Measurements from ENCODE around the gene EIPR1. TPM values are rescaled to one million over a fixed set of nuclear protein-coding genes. Genes with fewer than 3 reads are reported as not detected.

The EIPR1 gene
- total RNA-seq, 1 donor from 2014 or later: 35.9 TPM

DNA sequence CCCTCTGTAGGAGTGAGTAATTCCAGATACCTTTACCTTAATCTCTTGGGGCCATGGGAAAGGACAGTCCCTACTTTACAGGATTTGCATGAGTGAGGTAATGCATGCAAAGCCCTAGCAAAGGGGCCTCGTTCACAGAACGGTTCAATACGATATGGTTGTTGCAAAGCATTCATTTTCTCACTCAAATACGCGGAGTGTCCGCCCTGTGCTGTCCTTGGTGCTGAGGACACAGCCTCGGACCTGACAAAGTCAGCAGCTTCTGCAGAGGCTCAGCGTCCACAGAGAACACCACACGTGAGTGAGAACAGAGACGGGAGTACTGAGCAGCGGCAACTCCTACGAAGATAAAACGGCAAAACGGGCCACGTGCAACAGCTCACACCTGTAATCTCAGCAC, 125.7 kb downstream of the EIPR1 start:
- peaks cover 35% of the 10 kb centered on the region for H3K36me3 Mint-ChIP-seq (ENCODE audit: low read depth, unreplicated experiment)
- no peak for TF ChIP-seq CTCF (IDR thresholded peaks at IDR 0.05; ENCODE audit: unreplicated experiment)
- H3K27ac Mint-ChIP-seq (ENCODE audit: unreplicated experiment): no peak overlapping the region
- no peak for DNase-seq (ENCODE audit: low spot score)
- H3K9me3 Mint-ChIP-seq (ENCODE audit: unreplicated experiment): no peaks in the 10 kb centered on the region
- no peaks in the 10 kb centered on the region for H3K4me1 Mint-ChIP-seq (ENCODE audit: unreplicated experiment)
- H3K27me3 Mint-ChIP-seq (ENCODE audit: unreplicated experiment): peaks cover 3% of the 10 kb centered on the region
- no peak overlapping the region for H3K4me3 Mint-ChIP-seq (ENCODE audit: unreplicated experiment)

- Mint-ChIP-seq H3K27me3 (ENCODE audit: unreplicated experiment) (peaks cover 5% of the 10 kb centered on the region), H3K4me3 (ENCODE audit: unreplicated experiment) (peak overlapping the region; percentile 13), H3K9me3 (ENCODE audit: unreplicated experiment) (no peaks in the 10 kb centered on the region), H3K27ac (ENCODE audit: unreplicated experiment) (no peak overlapping the region), H3K36me3 (ENCODE audit: low read depth, unreplicated experiment) (peaks cover 35% of the 10 kb centered on the region), H3K4me1 (ENCODE audit: unreplicated experiment) (no peaks in the 10 kb centered on the region)
- TF ChIP-seq CTCF (IDR thresholded peaks at IDR 0.05; ENCODE audit: unreplicated experiment): no peak
- DNase-seq (ENCODE audit: low spot score): no peak
Measured at GRCh38 chr2:3249476-3249962, 128.1 kb downstream of the EIPR1 start.

DNA sequence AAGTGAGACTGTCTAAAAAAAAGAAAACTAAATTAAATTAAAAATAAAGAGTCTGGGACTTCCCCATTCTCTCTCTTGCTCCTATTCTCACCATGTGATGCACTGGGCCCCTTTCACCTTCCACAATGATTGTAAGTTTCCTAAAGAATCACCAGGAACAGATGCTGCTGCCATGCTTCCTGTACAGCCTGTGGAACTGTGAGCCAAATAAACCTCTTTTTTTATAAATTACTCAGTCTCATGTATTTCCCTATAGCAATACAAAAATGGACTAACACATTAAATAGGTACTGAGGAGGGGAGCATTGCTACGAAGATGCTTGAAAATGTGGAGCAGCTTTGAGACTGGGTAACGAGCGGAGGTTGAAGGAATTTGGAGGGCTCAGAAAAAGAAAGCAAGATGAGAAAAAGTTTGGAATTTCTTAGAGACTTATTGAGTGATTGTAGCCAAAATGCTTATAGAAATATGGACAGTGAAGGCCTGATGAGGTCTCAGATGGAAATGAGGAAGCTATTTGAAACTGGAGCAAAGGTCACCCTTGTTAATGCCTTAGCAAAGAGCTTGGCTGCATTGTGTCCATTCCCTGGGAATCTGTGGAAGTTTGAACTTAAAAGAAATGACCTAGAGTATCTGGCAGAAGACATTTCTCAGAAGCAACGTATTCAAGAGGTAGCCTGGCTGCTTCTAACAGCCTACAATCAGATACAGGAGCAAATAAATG, 128.7 kb downstream of the EIPR1 start:
- H3K36me3 Mint-ChIP-seq (ENCODE audit: low read depth, unreplicated experiment): peaks cover 30% of the 10 kb centered on the region
- no peak for DNase-seq (ENCODE audit: low spot score)
- H3K4me3 Mint-ChIP-seq (ENCODE audit: unreplicated experiment): peak overlapping the region; percentile 13
- no peak overlapping the region for H3K27ac Mint-ChIP-seq (ENCODE audit: unreplicated experiment)
- no peaks in the 10 kb centered on the region for H3K4me1 Mint-ChIP-seq (ENCODE audit: unreplicated experiment)
- H3K9me3 Mint-ChIP-seq (ENCODE audit: unreplicated experiment): no peaks in the 10 kb centered on the region
- TF ChIP-seq CTCF (IDR thresholded peaks at IDR 0.05; ENCODE audit: unreplicated experiment): no peak
- H3K27me3 Mint-ChIP-seq (ENCODE audit: unreplicated experiment): peaks cover 5% of the 10 kb centered on the region

GRCh38 chr2:3246928-3247714, 130.5 kb downstream of the EIPR1 start:
- no peak for DNase-seq (ENCODE audit: low spot score)
- Mint-ChIP-seq H3K4me3 (ENCODE audit: unreplicated experiment) (no peak overlapping the region), H3K9me3 (ENCODE audit: unreplicated experiment) (no peaks in the 10 kb centered on the region), H3K4me1 (ENCODE audit: unreplicated experiment) (no peaks in the 10 kb centered on the region), H3K36me3 (ENCODE audit: low read depth, unreplicated experiment) (peaks cover 30% of the 10 kb centered on the region), H3K27me3 (ENCODE audit: unreplicated experiment) (peaks cover 5% of the 10 kb centered on the region), H3K27ac (ENCODE audit: unreplicated experiment) (no peak overlapping the region)
- no peak for TF ChIP-seq CTCF (IDR thresholded peaks at IDR 0.05; ENCODE audit: unreplicated experiment)

- no peak overlapping the region for H3K27ac Mint-ChIP-seq (ENCODE audit: unreplicated experiment)
- H3K4me1 Mint-ChIP-seq (ENCODE audit: unreplicated experiment): no peaks in the 10 kb centered on the region
- H3K27me3 Mint-ChIP-seq (ENCODE audit: unreplicated experiment): peaks cover 5% of the 10 kb centered on the region
- no peak for DNase-seq (ENCODE audit: low spot score)
- no peaks in the 10 kb centered on the region for H3K9me3 Mint-ChIP-seq (ENCODE audit: unreplicated experiment)
- H3K4me3 Mint-ChIP-seq (ENCODE audit: unreplicated experiment): peak overlapping the region; percentile 37
- H3K36me3 Mint-ChIP-seq (ENCODE audit: low read depth, unreplicated experiment): peaks cover 27% of the 10 kb centered on the region
- no peak for TF ChIP-seq CTCF (IDR thresholded peaks at IDR 0.05; ENCODE audit: unreplicated experiment)
Measured at GRCh38 chr2:3246406-3246805, 131.2 kb downstream of the EIPR1 start.

All from endothelial cell (in vitro differentiated cells).